Activated gamma-delta T cell treated with Interleukin-2 at 50 U/mL for 16 hours (primary cell): ENCODE data around the gene LTBP4.

Source experiments
- DNase-seq: peaks from one replicate; pipeline ENCODE4 v3.0.0-alpha.2; 2020

The LTBP4 gene

GRCh38 chr19:40668991-40669614, 67.9 kb downstream of the LTBP4 start:
- no peak for DNase-seq

DNA sequence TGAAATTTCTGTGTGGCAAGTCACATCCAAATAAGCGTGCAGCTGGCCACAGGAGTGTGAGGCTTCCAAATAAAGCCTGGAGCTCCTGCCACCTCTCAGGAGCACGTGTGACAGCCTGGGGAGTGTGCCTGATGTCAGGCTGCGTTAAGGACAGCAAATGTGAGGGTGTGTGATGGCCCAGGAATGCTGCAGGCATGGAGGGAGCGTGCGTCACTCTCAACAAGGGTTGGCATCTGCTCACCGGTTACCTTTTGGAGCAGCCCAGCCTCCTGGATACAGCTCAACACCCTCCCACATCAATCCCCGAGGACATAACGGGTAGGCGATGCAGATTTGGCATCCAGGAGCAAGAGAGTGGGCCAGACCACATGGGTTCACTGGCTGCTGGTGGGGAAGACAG, 70.2 kb downstream of the LTBP4 start:
- no peak for DNase-seq

GRCh38 chr19:40672038-40672437, 70.9 kb downstream of the LTBP4 start:
- DNase-seq = no peak

- no peak for DNase-seq
Observed at GRCh38 chr19:40672573-40673299, 71.6 kb downstream of the LTBP4 start.

- DNase-seq = no peak
Observed at GRCh38 chr19:40673397-40673796, 72.2 kb downstream of the LTBP4 start.

- no peak for DNase-seq
Observed at GRCh38 chr19:40674291-40674690, 73.1 kb downstream of the LTBP4 start.

DNA sequence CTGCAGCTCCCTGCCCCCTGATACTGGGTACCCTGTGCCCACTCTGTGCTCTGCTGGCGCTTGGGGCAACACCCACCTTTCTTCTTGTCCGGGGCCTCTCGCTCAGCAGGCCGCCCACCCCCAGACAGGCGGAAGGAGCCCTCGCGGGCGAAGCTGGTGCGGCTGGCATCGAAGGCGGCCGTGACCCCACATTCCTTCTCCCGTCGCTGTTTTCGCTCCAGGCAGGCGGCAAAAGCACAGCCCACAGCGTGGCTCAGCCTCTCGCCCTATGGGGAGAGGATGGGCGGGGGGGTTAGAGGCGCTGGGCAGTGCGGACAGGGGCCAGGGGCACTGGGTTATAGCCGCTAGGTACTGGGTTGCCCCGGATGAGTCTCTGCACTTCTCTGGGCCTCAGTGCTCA, 76.0 kb downstream of the LTBP4 start:
- no peak for DNase-seq
